Thyroid gland (tissue), 4 donors: ENCODE results near the gene CYYR1.

Experiments
- CTCF ChIP-seq, 6 experiments: fragments of 200-600 bp in 3 of 6; fragments of 450-650 bp in 3 of 6; sonication (generic) in 3 of 6; IDR thresholded peaks; one replicate each; pipeline ENCODE4 v1.5.1; 2016 to 2019; ENCODE audit warnings: antibody characterized with exemption in 6 of 6, mild to moderate bottlenecking in 2 of 6, inconsistent platforms in 1 of 6, moderate library complexity in 1 of 6
- POLR2A ChIP-seq, 2 donors: fragments of 450-650 bp; IDR thresholded peaks; one replicate each; pipeline ENCODE4 v1.6.1; 2017; ENCODE audit warnings: antibody characterized with exemption in 2 of 2, mild to moderate bottlenecking in 2 of 2, moderate library complexity in 1 of 2

- TF ChIP-seq CTCF (IDR thresholded peaks at IDR 0.05) (no peak), POLR2A (IDR thresholded peaks at IDR 0.05) (no peak)
Measured at GRCh38 chr21:26490771-26491170, 82.3 kb downstream of the CYYR1 start.
